Liver (tissue), 9 donors: Measurements from ENCODE around the gene CDK5. TPM values are rescaled to one million over a fixed set of nuclear protein-coding genes. Genes with fewer than 3 reads are reported as not detected.

ENCODE experiments used
- DNase-seq: peaks from one replicate; pipeline ENCODE4 v3.0.0-alpha.2; 2017; ENCODE audit warnings: low spot score
- H3K27ac ChIP-seq, 2 donors: one replicate each; pipeline ENCODE4 v1.7.0; 2013; ENCODE audit warnings: inconsistent platforms in 2 of 2, low read length in 2 of 2, control low read depth in 1 of 2, low read depth in 1 of 2, mild to moderate bottlenecking in 1 of 2
- H3K27me3 ChIP-seq, 4 donors: one replicate each; pipeline versions ENCODE4 v1.6.1 to v1.7.0; 2013; ENCODE audit warnings: low read length in 3 of 4, inconsistent platforms in 1 of 4, mild to moderate bottlenecking in 1 of 4, moderate library complexity in 1 of 4; ENCODE audit not compliant: control insufficient read depth in 4 of 4, insufficient read depth in 4 of 4
- H3K36me3 ChIP-seq, 4 donors: one replicate each; pipeline versions ENCODE4 v1.6.1 to v1.7.0; 2013; ENCODE audit warnings: low read length in 3 of 4, mild to moderate bottlenecking in 3 of 4, low read depth in 1 of 4, moderate library complexity in 1 of 4; ENCODE audit not compliant: control insufficient read depth in 4 of 4, insufficient read depth in 3 of 4
- H3K4me1 ChIP-seq, 4 donors: one replicate each; pipeline versions ENCODE4 v1.6.1 to v1.7.0; 2013; ENCODE audit warnings: low read length in 3 of 4, mild to moderate bottlenecking in 3 of 4, moderate library complexity in 1 of 4; ENCODE audit not compliant: control insufficient read depth in 4 of 4, insufficient read depth in 4 of 4
- H3K4me3 ChIP-seq, 3 donors: one replicate each; pipeline versions ENCODE4 v1.6.1 to v1.7.0; 2013; ENCODE audit warnings: low read length in 3 of 3, control low read depth in 1 of 3, low read depth in 1 of 3, mild to moderate bottlenecking in 1 of 3
- H3K9ac ChIP-seq, 2 donors: one replicate each; pipeline ENCODE4 v1.7.0; 2013; ENCODE audit warnings: low read length in 2 of 2, mild to moderate bottlenecking in 2 of 2, moderate library complexity in 2 of 2, control low read depth in 1 of 2, low read depth in 1 of 2
- H3K9me3 ChIP-seq, 4 donors: one replicate each; pipeline versions ENCODE4 v1.6.1 to v1.7.0; 2013; ENCODE audit warnings: low read length in 3 of 4; ENCODE audit not compliant: control insufficient read depth in 4 of 4
- EGR1 ChIP-seq, 2 donors: IDR thresholded peaks; 2 replicates each; pipeline ENCODE4 v1.6.1; 2016 to 2018; ENCODE audit warnings: antibody characterized with exemption in 2 of 2, low read depth in 2 of 2
- FOXA1 ChIP-seq: IDR thresholded peaks from 2 replicates; pipeline ENCODE4 v1.6.1; 2016; ENCODE audit warnings: antibody characterized with exemption
- FOXA2 ChIP-seq: IDR thresholded peaks from 2 replicates; pipeline ENCODE4 v1.6.1; 2016; ENCODE audit warnings: antibody characterized with exemption
- HNF4A ChIP-seq, 2 donors: conservative IDR thresholded peaks; 2 replicates each; pipeline ENCODE4 v1.6.1; 2016; ENCODE audit warnings: antibody characterized with exemption in 2 of 2, mild to moderate bottlenecking in 2 of 2
- HNF4G ChIP-seq: IDR thresholded peaks from 2 replicates; pipeline ENCODE4 v1.6.1; 2016; ENCODE audit warnings: antibody characterized with exemption
- JUND ChIP-seq, 2 donors: IDR thresholded peaks; 2 replicates each; pipeline ENCODE4 v1.6.1; 2016; ENCODE audit warnings: antibody characterized with exemption in 2 of 2
- MAX ChIP-seq: IDR thresholded peaks from 2 replicates; pipeline ENCODE4 v1.6.1; 2016; ENCODE audit warnings: antibody characterized with exemption
- NR2F2 ChIP-seq: IDR thresholded peaks from 2 replicates; pipeline ENCODE4 v1.6.1; 2016; ENCODE audit warnings: antibody characterized with exemption
- RAD21 ChIP-seq, 2 donors: IDR thresholded peaks; 2 replicates each; pipeline ENCODE4 v1.6.1; 2016; ENCODE audit warnings: antibody characterized with exemption in 2 of 2, mild to moderate bottlenecking in 2 of 2
- REST ChIP-seq: IDR thresholded peaks from 2 replicates; pipeline ENCODE4 v1.6.1; 2016; ENCODE audit warnings: antibody characterized with exemption, mild to moderate bottlenecking
- SP1 ChIP-seq: IDR thresholded peaks from 2 replicates; pipeline ENCODE4 v1.6.1; 2018; ENCODE audit warnings: antibody characterized with exemption, mild to moderate bottlenecking
- TAF1 ChIP-seq: conservative IDR thresholded peaks from 2 replicates; pipeline ENCODE4 v1.6.1; 2016; ENCODE audit warnings: antibody characterized with exemption, mild to moderate bottlenecking
- YY1 ChIP-seq: IDR thresholded peaks from 2 replicates; pipeline ENCODE4 v1.6.1; 2016; ENCODE audit warnings: antibody characterized with exemption, mild to moderate bottlenecking
- ZBTB33 ChIP-seq: IDR thresholded peaks from 2 replicates; pipeline ENCODE4 v1.6.1; 2016; ENCODE audit warnings: antibody characterized with exemption
- WGBS: extraction: QIAGEN DNeasy Blood & Tissue Kit; methylation state at CpG from one replicate; pipeline ENCODE4 v1.1.7; 2013; 5-methylcytosine and 5-hydroxymethylcytosine counted together
- polyA plus RNA-seq, 2 donors: library from polyadenylated mRNA; stranded (reverse) in 1 of 2; unstranded in 1 of 2; fragments of 200-250 nt in 1 of 2; fragments of >200 nt in 1 of 2; fragmentation: Nextera tagmentation in 1 of 2; extraction: Ambion mirVana in 1 of 2; gene quantifications; one replicate each; pipeline versions ENCODE4 v1.2.1 to v1.2.3, GENCODE V29; 2013 to 2015
- total RNA-seq, 2 donors: library from RNA; depleted of rRNA; stranded (reverse); fragments of >200 nt; gene quantifications; one replicate each; pipeline ENCODE4 v1.2.3, GENCODE V29; 2014
- TF ChIP-seq, protein P1 (sequence below): IDR thresholded peaks from 2 replicates; pipeline ENCODE4 v1.6.1; 2016; ENCODE audit warnings: antibody characterized with exemption
- TF ChIP-seq, protein P2 (sequence below): fragments of 150-350 bp; IDR thresholded peaks from 2 replicates; pipeline ENCODE4 v1.5.1; 2017; ENCODE audit warnings: improper control_type of control experiment, low read depth, low read length; ENCODE audit not compliant: missing input control
- donor health status: healthy.
- donor health status: healthy.
- donor health status: healthy.
- donor health status: healthy.
- donor health status: healthy.

Gene CDK5
- total and polyA plus RNA-seq, 4 donors = 4.0 to 9.0 (median 7.4) TPM

DNA sequence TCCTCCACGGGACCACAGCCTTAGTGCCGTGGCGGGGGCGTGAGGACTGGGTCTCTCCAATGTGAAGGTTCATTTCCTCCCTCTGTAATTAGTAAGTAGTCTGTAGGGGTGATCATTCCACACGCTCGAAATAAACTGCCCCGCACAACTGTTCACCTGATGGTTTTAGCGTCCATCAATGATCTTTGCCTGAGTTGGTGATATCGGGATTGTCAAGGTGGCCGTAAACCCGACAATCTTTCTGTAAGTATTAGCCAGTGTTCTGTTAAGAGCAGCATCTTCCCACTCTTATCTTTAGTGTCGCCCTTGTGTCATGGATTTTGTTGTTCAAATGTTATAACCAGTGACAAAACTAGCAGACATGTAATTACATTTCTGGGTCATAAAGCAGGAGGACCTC lies 46.3 kb upstream of the CDK5 start:
- DNase-seq = no peak
- 88% methylated on average over 12 of the region's 12 CpGs for WGBS
- no peaks in the 10 kb centered on the region for H3K4me1 ChIP-seq
- H3K9ac ChIP-seq = no peak overlapping the region
- no peaks in the 10 kb centered on the region for H3K9me3 ChIP-seq
- TF ChIP-seq SP1 = no peak
- no peak for TF ChIP-seq YY1
- TF ChIP-seq MAX = no peak
- TF ChIP-seq JUND (IDR thresholded peaks at IDR 0.05) = no peak
- no peak for TF ChIP-seq EGR1 (IDR thresholded peaks at IDR 0.05; ENCODE audit: low read depth in 2 of 2)
- TF ChIP-seq ZBTB33 = no peak
- no peak for TF ChIP-seq TAF1
- TF ChIP-seq HNF4A (conservative IDR thresholded peaks at IDR 0.05) = no peak
- no peak for TF ChIP-seq NR2F2
- no peaks in the 10 kb centered on the region for H3K27me3 ChIP-seq
- H3K4me3 ChIP-seq = no peak overlapping the region
- H3K27ac ChIP-seq = no peak overlapping the region
- H3K36me3 ChIP-seq = peaks cover 0 to 4% (median 1%) of the 10 kb centered on the region in 4 donors

DNA sequence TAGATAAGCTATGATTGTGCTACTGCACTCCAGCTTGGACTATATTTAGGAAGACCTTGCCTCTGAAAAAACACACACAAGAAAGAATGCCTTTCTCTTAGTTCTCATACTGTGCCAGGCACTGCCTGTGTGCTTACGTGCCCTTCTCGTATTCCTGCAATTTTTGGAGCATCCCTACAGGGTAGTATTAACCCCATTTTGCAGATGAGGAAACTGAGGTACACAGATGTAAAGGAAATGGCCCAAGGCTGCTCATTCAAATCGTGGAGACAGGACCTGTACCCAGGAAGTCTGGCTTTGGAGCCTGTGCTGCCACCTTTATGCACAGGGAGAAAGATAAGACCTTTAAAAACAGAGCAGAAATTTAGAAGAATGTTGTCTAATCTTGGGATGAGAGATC lies 45.3 kb upstream of the CDK5 start:
- DNase-seq = no peak
- 85% methylated on average over 3 of the region's 3 CpGs for WGBS

DNA sequence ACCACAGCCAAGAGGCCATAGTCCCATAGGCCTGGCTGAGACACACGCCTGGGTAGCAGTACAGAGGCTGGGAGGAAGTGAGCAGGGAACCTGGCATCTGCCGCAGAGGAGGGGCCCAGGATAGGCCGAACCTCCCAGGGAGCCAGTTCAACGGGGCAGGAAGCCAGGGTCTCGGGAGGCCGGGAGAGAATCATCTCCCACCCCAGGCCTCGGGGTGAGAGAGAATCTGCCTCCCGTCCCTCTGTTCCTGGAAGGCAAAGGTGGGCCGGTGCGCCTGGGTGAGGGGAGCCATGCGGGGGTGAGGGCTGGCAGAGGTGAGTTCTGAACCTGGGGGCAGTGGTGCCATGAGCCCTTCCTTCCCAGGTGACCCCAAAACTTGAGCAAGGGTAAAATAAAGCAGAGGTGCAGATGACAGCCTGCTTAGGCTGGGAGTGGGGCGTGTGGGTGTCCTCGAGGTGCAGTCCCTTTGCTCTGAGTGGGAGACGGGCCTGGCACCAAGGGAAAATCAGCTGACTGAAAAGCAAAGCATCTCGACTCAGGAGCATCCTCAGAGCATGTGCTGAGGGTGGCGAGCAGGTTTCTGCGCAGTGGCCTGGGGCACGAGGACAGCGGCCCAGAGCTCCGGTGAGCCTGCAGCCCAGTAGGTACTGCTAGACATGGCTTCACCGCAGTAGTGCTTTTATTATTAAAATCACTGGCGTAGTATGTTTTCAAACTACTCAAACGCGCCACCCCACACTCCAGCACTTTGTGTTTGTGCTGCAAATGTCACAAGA lies 44.1 kb upstream of the CDK5 start:
- WGBS = 90% methylated on average over 24 of the region's 24 CpGs
- peaks cover 0 to 4% (median 1%) of the 10 kb centered on the region in 4 donors for H3K36me3 ChIP-seq
- no peak overlapping the region for H3K4me3 ChIP-seq
- no peak overlapping the region for H3K27ac ChIP-seq
- H3K9ac ChIP-seq = no peak overlapping the region
- no peaks in the 10 kb centered on the region for H3K4me1 ChIP-seq
- no peaks in the 10 kb centered on the region for H3K9me3 ChIP-seq
- H3K27me3 ChIP-seq = no peaks in the 10 kb centered on the region
- no peak for DNase-seq
- TF ChIP-seq MAX (no peak), EGR1 (IDR thresholded peaks at IDR 0.05; ENCODE audit: low read depth in 2 of 2) (no peak), TAF1 (no peak), NR2F2 (no peak), JUND (IDR thresholded peaks at IDR 0.05) (no peak), SP1 (no peak), FOXA2 (no peak), FOXA1 (no peak), HNF4A (conservative IDR thresholded peaks at IDR 0.05) (no peak), YY1 (no peak), HNF4G (no peak), RAD21 (IDR thresholded peaks at IDR 0.05) (no peak), ZBTB33 (no peak), REST (no peak)
- TF ChIP-seq, protein P1, sequence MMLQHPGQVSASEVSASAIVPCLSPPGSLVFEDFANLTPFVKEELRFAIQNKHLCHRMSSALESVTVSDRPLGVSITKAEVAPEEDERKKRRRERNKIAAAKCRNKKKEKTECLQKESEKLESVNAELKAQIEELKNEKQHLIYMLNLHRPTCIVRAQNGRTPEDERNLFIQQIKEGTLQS = no peak
- TF ChIP-seq, protein P2, sequence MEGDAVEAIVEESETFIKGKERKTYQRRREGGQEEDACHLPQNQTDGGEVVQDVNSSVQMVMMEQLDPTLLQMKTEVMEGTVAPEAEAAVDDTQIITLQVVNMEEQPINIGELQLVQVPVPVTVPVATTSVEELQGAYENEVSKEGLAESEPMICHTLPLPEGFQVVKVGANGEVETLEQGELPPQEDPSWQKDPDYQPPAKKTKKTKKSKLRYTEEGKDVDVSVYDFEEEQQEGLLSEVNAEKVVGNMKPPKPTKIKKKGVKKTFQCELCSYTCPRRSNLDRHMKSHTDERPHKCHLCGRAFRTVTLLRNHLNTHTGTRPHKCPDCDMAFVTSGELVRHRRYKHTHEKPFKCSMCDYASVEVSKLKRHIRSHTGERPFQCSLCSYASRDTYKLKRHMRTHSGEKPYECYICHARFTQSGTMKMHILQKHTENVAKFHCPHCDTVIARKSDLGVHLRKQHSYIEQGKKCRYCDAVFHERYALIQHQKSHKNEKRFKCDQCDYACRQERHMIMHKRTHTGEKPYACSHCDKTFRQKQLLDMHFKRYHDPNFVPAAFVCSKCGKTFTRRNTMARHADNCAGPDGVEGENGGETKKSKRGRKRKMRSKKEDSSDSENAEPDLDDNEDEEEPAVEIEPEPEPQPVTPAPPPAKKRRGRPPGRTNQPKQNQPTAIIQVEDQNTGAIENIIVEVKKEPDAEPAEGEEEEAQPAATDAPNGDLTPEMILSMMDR = no peak

More for the DNA sequence above, 45.3 kb upstream of the CDK5 start:
- H3K9me3 ChIP-seq = no peaks in the 10 kb centered on the region
- H3K36me3 ChIP-seq = peaks cover 0 to 4% (median 1%) of the 10 kb centered on the region in 4 donors
- H3K27me3 ChIP-seq = no peaks in the 10 kb centered on the region
- H3K27ac ChIP-seq = no peak overlapping the region
- H3K9ac ChIP-seq = no peak overlapping the region
- no peak overlapping the region for H3K4me3 ChIP-seq
- no peaks in the 10 kb centered on the region for H3K4me1 ChIP-seq
- TF ChIP-seq HNF4A (conservative IDR thresholded peaks at IDR 0.05) = no peak
